GM13976 (cell line): Measurements from ENCODE around the gene SOX10.

Source experiments
- DNase-seq: peaks from one replicate; pipeline ENCODE4 v3.0.0; 2012; ENCODE audit warnings: low spot score
- CTCF ChIP-seq: IDR thresholded peaks from 2 replicates; pipeline ENCODE4 v1.5.1; 2012; ENCODE audit warnings: borderline replicate concordance, mild to moderate bottlenecking; ENCODE audit not compliant: insufficient read depth; ENCODE audit errors: extremely low read depth, missing control alignments, control extremely low read depth
- in situ Hi-C: fragments of 300-500 bp; cut with MboI; formaldehyde crosslinking; loops from one replicate; pipeline ENCODE4 v1.12.0; 2022; ENCODE audit warnings: low sequenced_read_pairs, mixed read lengths, inconsistent platforms; ENCODE audit not compliant: unreplicated experiment

SOX10 gene

GRCh38 chr22:37989146-37990045 is 5.0 kb upstream of the SOX10 start:
- no peak for TF ChIP-seq CTCF
- in situ Hi-C loops: no loop called here
- DNase-seq: no peak

DNA sequence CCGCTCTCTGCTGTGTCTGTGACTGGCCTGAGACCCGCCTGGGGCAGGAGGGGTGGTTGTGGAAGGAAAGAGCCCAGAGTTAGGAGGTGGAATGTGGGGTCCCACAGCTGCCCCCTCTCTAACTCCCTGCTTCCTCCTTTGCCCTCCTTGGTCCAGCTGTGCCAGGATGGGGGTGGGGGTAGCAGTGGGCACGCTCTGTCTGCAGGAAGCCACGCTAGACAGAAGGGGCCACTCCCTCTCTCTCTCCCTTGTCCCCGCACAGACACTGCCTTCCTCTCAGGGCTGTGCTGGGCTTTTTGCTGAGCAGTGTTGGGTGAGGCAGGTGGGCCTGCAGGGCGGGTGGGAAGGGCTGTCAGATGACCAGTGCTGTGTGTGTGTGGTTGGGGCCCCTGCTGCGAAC is 2.0 kb upstream of the SOX10 start:
- in situ Hi-C loops: no loop called here
- no peak for TF ChIP-seq CTCF
- no peak for DNase-seq

DNA sequence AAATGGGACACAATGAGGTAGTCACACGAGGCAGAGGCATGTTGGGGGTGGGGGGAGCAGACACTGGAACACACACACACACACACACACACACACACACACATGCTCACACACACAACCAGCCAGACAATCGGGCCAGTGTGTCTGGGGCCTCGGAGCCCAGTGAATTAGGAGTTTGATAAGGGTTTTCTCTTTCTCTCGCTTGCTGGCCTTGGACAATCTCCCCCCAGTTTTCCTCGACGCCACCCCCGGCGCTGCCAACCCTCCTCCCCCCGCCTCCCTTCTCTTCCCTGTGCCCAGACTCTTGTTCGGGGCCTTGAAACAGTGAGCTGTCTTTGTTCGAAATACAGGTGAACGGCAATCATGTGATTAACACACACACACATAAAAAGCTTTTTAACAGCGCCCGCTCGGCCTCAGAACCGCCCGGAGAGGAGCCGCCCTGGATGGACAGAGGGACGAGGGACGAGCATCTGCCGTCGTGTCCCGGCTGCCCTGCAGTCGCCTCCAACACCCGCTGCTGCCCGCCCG is 1.5 kb upstream of the SOX10 start:
- in situ Hi-C loops: no loop called here

DNA sequence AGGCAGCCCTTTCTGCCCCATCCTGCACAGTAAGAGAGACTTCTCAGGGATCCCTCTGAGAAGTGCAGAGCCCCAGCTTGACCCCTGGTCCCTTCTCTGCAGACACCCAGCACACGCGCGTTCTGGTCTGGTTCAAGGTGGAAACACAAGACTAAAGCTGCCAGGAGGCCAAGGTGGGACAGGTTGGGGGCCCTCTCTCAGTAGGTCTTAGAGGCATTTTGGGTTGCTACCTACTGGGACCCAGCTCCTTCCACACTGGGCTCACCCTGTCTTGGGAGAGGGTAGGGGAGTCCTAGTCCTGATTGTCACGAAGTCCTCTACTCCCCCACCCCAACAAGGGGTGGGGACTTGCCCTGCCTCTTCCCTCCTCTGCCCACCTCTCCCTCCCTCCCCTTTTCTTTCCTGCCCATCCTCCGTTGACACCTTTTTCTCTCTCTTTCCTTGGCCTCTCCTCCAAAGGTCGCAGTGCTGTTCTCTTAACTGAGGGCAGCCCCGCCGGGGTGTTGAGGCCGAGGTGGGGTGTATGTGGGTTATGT is 763 bp upstream of the SOX10 start:
- in situ Hi-C loops: no loop called here
- no peak for DNase-seq
- no peak for TF ChIP-seq CTCF

More for the DNA sequence above, 1.5 kb upstream of the SOX10 start:
- DNase-seq: no peak
- TF ChIP-seq CTCF: no peak

DNA sequence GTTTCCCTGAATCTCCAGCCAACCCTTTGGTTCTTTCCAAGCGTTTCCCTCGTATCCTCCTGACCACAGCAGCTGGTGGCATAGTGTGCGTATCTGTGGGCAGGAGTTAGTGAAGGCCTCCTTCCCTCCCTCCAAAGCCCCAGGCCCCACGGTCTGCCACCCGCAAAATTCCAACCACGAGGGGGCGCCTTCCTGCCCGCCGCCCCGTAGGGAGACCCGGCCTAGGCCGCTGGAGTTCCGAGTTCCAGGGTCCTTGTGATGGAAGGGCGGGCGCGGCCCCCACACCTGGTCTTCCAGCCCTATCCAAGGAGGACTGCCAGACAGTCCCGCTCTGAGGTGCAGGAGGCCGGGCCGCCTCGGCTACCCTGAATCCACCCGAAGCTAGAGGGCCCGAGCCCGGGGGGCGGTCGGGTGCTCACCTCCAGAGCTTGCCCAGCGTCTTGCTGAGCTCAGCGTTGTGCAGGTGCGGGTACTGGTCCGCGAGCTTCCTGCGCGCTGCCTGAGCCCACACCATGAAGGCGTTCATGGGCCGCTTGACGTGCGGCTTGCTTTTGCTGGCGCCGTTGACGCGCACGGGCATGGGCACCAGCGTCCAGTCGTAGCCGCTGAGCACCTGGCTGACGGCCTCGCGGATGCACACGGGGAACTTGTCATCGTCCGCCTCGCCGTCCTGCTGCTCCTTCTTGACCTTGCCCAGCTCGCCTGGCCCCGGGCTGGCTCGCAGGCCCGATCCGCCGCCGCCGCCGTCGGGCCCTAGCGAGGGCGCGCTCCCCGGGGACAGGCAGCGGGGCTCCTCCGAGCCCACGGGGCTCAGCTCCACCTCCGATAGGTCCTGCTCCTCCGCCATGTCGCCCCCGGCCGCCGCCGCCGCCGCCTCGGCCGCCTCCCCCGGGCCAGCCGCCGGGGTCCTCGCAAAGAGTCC is 1.2 kb downstream of the SOX10 start:
- DNase-seq: no peak
- no peak for TF ChIP-seq CTCF
- in situ Hi-C loops: no loop called here

GRCh38 chr22:37982151-37982785 is 2.1 kb downstream of the SOX10 start:
- TF ChIP-seq CTCF: no peak
- in situ Hi-C loops: no loop called here
- no peak for DNase-seq
